ENCODE results near the gene WASF3.

The WASF3 gene

GRCh38 chr13:26681036-26681435, 123.6 kb downstream of the WASF3 start:
- TF ChIP-seq GATA2 (IDR thresholded peaks at IDR 0.05; ENCODE audit: low read depth, low read length), result no peak
- TF ChIP-seq GATA3 (IDR thresholded peaks at IDR 0.05; ENCODE audit: low read depth, low read length), result no peak

- TF ChIP-seq GATA3 (IDR thresholded peaks at IDR 0.05; ENCODE audit: low read depth, low read length) (no peak), GATA2 (IDR thresholded peaks at IDR 0.05; ENCODE audit: low read depth, low read length) (no peak)
Observed at GRCh38 chr13:26682606-26683005, 125.1 kb downstream of the WASF3 start.

- TF ChIP-seq GATA3 (IDR thresholded peaks at IDR 0.05; ENCODE audit: low read depth, low read length) (no peak), GATA2 (IDR thresholded peaks at IDR 0.05; ENCODE audit: low read depth, low read length) (no peak)
Observed at GRCh38 chr13:26685606-26686005, 128.1 kb downstream of the WASF3 start.

- TF ChIP-seq GATA3 (IDR thresholded peaks at IDR 0.05; ENCODE audit: low read depth, low read length) (no peak), GATA2 (IDR thresholded peaks at IDR 0.05; ENCODE audit: low read depth, low read length) (no peak)
Observed at GRCh38 chr13:26686285-26686684, 128.8 kb downstream of the WASF3 start.

- no peak for TF ChIP-seq GATA3 (IDR thresholded peaks at IDR 0.05; ENCODE audit: low read depth, low read length)
- no peak for TF ChIP-seq GATA2 (IDR thresholded peaks at IDR 0.05; ENCODE audit: low read depth, low read length)
Observed at GRCh38 chr13:26688286-26688685, 130.8 kb downstream of the WASF3 start.

- TF ChIP-seq GATA2 (IDR thresholded peaks at IDR 0.05; ENCODE audit: low read depth, low read length) (no peak), GATA3 (IDR thresholded peaks at IDR 0.05; ENCODE audit: low read depth, low read length) (no peak)
Observed at GRCh38 chr13:26688980-26689379, 131.5 kb downstream of the WASF3 start.

GRCh38 chr13:26693749-26694463, 136.4 kb downstream of the WASF3 start:
- TF ChIP-seq GATA3 (IDR thresholded peaks at IDR 0.05; ENCODE audit: low read depth, low read length), result no peak
- TF ChIP-seq GATA2 (IDR thresholded peaks at IDR 0.05; ENCODE audit: low read depth, low read length), result no peak

- TF ChIP-seq GATA3 (IDR thresholded peaks at IDR 0.05; ENCODE audit: low read depth, low read length) (no peak), GATA2 (IDR thresholded peaks at IDR 0.05; ENCODE audit: low read depth, low read length) (no peak)
Observed at GRCh38 chr13:26694609-26695359, 137.3 kb downstream of the WASF3 start.

- TF ChIP-seq GATA2 (IDR thresholded peaks at IDR 0.05; ENCODE audit: low read depth, low read length) (no peak), GATA3 (IDR thresholded peaks at IDR 0.05; ENCODE audit: low read depth, low read length) (no peak)
Observed at GRCh38 chr13:26695360-26695705, 137.8 kb downstream of the WASF3 start.

GRCh38 chr13:26695891-26696311, 138.4 kb downstream of the WASF3 start:
- TF ChIP-seq GATA2 (IDR thresholded peaks at IDR 0.05; ENCODE audit: low read depth, low read length) (no peak), GATA3 (IDR thresholded peaks at IDR 0.05; ENCODE audit: low read depth, low read length) (no peak)

GRCh38 chr13:26697069-26697955, 139.8 kb downstream of the WASF3 start:
- TF ChIP-seq GATA2 (IDR thresholded peaks at IDR 0.05; ENCODE audit: low read depth, low read length) (no peak), GATA3 (IDR thresholded peaks at IDR 0.05; ENCODE audit: low read depth, low read length) (no peak)

- TF ChIP-seq GATA2 (IDR thresholded peaks at IDR 0.05; ENCODE audit: low read depth, low read length) (no peak), GATA3 (IDR thresholded peaks at IDR 0.05; ENCODE audit: low read depth, low read length) (no peak)
Observed at GRCh38 chr13:26698392-26699196, 141.1 kb downstream of the WASF3 start.

GRCh38 chr13:26699197-26699490, 141.7 kb downstream of the WASF3 start:
- TF ChIP-seq GATA2 (IDR thresholded peaks at IDR 0.05; ENCODE audit: low read depth, low read length) (no peak), GATA3 (IDR thresholded peaks at IDR 0.05; ENCODE audit: low read depth, low read length) (no peak)

- TF ChIP-seq GATA3 (IDR thresholded peaks at IDR 0.05; ENCODE audit: low read depth, low read length) (no peak), GATA2 (IDR thresholded peaks at IDR 0.05; ENCODE audit: low read depth, low read length) (no peak)
Observed at GRCh38 chr13:26705536-26705935, 148.1 kb downstream of the WASF3 start.
